Lower leg skin (tissue), 4 donors: ENCODE measurements around the gene TMEM82. TPM values are rescaled to one million over a fixed set of nuclear protein-coding genes. Genes with fewer than 3 reads are reported as not detected.

Experiments used
- DNase-seq, 2 donors: peaks; one replicate each; pipeline ENCODE4 v3.0.0-alpha.2; 2019; ENCODE audit warnings: low spot score in 2 of 2
- H3K4me3 ChIP-seq: fragments of 200-600 bp; sonication (generic); 2 replicates; pipeline ENCODE4 v1.5.1; 2017; ENCODE audit warnings: mild to moderate bottlenecking, low read depth; ENCODE audit not compliant: poor library complexity, severe bottlenecking
- CTCF ChIP-seq, 3 donors: fragments of 450-650 bp; IDR thresholded peaks; one replicate each; pipeline ENCODE4 v1.5.1; 2016; ENCODE audit warnings: antibody characterized with exemption in 3 of 3, mild to moderate bottlenecking in 3 of 3, moderate library complexity in 2 of 3
- POLR2A ChIP-seq, 2 donors: fragments of 450-650 bp; IDR thresholded peaks; one replicate each; pipeline ENCODE4 v1.6.1; 2016 to 2017; ENCODE audit warnings: antibody characterized with exemption in 2 of 2, mild to moderate bottlenecking in 1 of 2, moderate library complexity in 1 of 2
- WGBS, 2 donors: methylation state at CpG; one replicate each; pipeline ENCODE4 v1.1.5; 2018; 5-methylcytosine and 5-hydroxymethylcytosine counted together
- intact Hi-C: fragments of 100-400 bp; cut with DNase I; formaldehyde crosslinking; loops from one replicate; pipeline ENCODE4 v1.15.0; 2023; ENCODE audit warnings: low total_unique reads
- total RNA-seq, 4 donors: library from RNA; depleted of rRNA; stranded (reverse); fragments of >200 nt; gene quantifications; one replicate each; pipeline ENCODE4 v1.1.0, GENCODE V29; 2016

Gene TMEM82
- total RNA-seq, 4 donors from 2014 or later, result not detected

GRCh38 chr1:15771836-15772515 is 29.7 kb downstream of the TMEM82 start:
- intact Hi-C loops, result no loop called here
- no peak for DNase-seq
- TF ChIP-seq CTCF (IDR thresholded peaks at IDR 0.05) (no peak), POLR2A (IDR thresholded peaks at IDR 0.05) (no peak)
- H3K4me3 ChIP-seq, result no peak overlapping the region
- WGBS, 2 donors, result 74 to 86% methylated on average over 6 of the region's 6 CpGs

- TF ChIP-seq POLR2A (IDR thresholded peaks at IDR 0.05), result no peak
- no peak for TF ChIP-seq CTCF (IDR thresholded peaks at IDR 0.05)
- intact Hi-C loops, result no loop called here
- DNase-seq, result no peak
- WGBS, 2 donors, result 84 to 87% methylated on average over 2 of the region's 2 CpGs
- H3K4me3 ChIP-seq, result no peak overlapping the region
These were observed 33.4 kb downstream of the TMEM82 start for GRCh38 chr1:15775706-15776105.

GRCh38 chr1:15777909-15778707 is 35.8 kb downstream of the TMEM82 start:
- intact Hi-C loops, result no loop called here
- no peak for DNase-seq

GRCh38 chr1:15785683-15786082 is 43.4 kb downstream of the TMEM82 start:
- H3K4me3 ChIP-seq, result no peak overlapping the region
- TF ChIP-seq CTCF (IDR thresholded peaks at IDR 0.05) (no peak), POLR2A (IDR thresholded peaks at IDR 0.05) (no peak)
- 85 to 89% methylated on average over 7 to 8 of the region's 8 CpGs for WGBS, 2 donors
- intact Hi-C loops, result no loop called here
- no peak for DNase-seq

More at GRCh38 chr1:15777909-15778707, 35.8 kb downstream of the TMEM82 start:
- no peak for TF ChIP-seq CTCF (IDR thresholded peaks at IDR 0.05)
- no peak for TF ChIP-seq POLR2A (IDR thresholded peaks at IDR 0.05)
- H3K4me3 ChIP-seq, result no peak overlapping the region
- 93 to 95% methylated on average over 7 of the region's 7 CpGs for WGBS, 2 donors

- WGBS, 2 donors, result 48 to 49% methylated on average over 10 of the region's 10 CpGs
- TF ChIP-seq CTCF (IDR thresholded peaks at IDR 0.05) (no peak), POLR2A (IDR thresholded peaks at IDR 0.05) (no peak)
These were observed 44.3 kb downstream of the TMEM82 start for GRCh38 chr1:15786581-15786980.

More at GRCh38 chr1:15786581-15786980, 44.3 kb downstream of the TMEM82 start:
- H3K4me3 ChIP-seq, result no peak overlapping the region
- intact Hi-C loops, result no loop called here
- no peak for DNase-seq
